Measurements from ENCODE around the gene TAF5L. TPM values are rescaled to one million over a fixed set of nuclear protein-coding genes. Genes with fewer than 3 reads are reported as not detected.

The TAF5L gene
- total and polyA plus RNA-seq, 2 of the 13 experiments (the other 11 are each of a cell fraction or from before 2014, with no cell fraction given): 10.8 to 18.2 TPM

Small RNA genes lying within 50 kb of the gene (small RNA-seq; reads per million reads assigned to genes)
- 0 reads per million in 3 experiments for gene HMGN2P19 (ENCODE audit: insufficient read depth in 2 of 3, insufficient read length in 3 of 3, low read depth in 2 of 3, low replicate concordance in 1 of 3)
- 0 reads per million in 3 experiments for gene RNA5SP78 (ENCODE audit: insufficient read depth in 2 of 3, insufficient read length in 3 of 3, low read depth in 2 of 3, low replicate concordance in 1 of 3)

Other genes starting within 250 kb of the TAF5L start
- 5.2 and 5.9 TPM in 2 replicates for gene ACTA1, start 192.0 kb downstream of the TAF5L start, total RNA-seq (2016; rRNA removed; fragmentation: Illumina TruSeq; extraction: Trizol)
- 1.4 and 3.0 TPM in 2 replicates for gene ACTA1, start 192.0 kb downstream of the TAF5L start, polyA plus RNA-seq (2011; rRNA removed)
- 45.6 and 78.5 TPM in 2 replicates for gene NUP133, start 117.8 kb downstream of the TAF5L start, total RNA-seq (2016; rRNA removed; fragmentation: Illumina TruSeq; extraction: Trizol)
- gene NUP133, start 117.8 kb downstream of the TAF5L start, polyA plus RNA-seq (2011; rRNA removed): 16.8 and 17.7 TPM in 2 replicates
- 20.1 and 28.9 TPM in 2 replicates for gene ABCB10, start 67.4 kb downstream of the TAF5L start, total RNA-seq (2016; rRNA removed; fragmentation: Illumina TruSeq; extraction: Trizol)
- gene ABCB10, start 67.4 kb downstream of the TAF5L start, polyA plus RNA-seq (2011; rRNA removed): 11.2 and 11.9 TPM in 2 replicates
- 17.6 and 17.9 TPM in 2 replicates for gene URB2, start 125 bp upstream of the TAF5L start, total RNA-seq (2016; rRNA removed; fragmentation: Illumina TruSeq; extraction: Trizol)
- gene URB2, start 125 bp upstream of the TAF5L start, polyA plus RNA-seq (2011; rRNA removed): 3.9 and 4.0 TPM in 2 replicates